Stimulated activated CD4-positive, alpha-beta T cell treated with anti-CD3 and anti-CD28 coated beads, Interleukin-12 subunit alpha, Interleukin-12 subunit beta, amount 100 ng/mL, for 4 hours (primary cell): ENCODE results near the gene NPAS4.
A peak's percentile ranks its signal among the peaks of the same experiment; 100 is the strongest.
"Not testable (repeated sequence)": the region's sequence is repeated elsewhere in the genome, so short reads cannot be mapped to it uniquely, and the experiment has no call there.

ENCODE experiments used
- DNase-seq: peaks from one replicate; pipeline ENCODE4 v3.0.0-alpha.2; 2020

NPAS4 gene

DNA sequence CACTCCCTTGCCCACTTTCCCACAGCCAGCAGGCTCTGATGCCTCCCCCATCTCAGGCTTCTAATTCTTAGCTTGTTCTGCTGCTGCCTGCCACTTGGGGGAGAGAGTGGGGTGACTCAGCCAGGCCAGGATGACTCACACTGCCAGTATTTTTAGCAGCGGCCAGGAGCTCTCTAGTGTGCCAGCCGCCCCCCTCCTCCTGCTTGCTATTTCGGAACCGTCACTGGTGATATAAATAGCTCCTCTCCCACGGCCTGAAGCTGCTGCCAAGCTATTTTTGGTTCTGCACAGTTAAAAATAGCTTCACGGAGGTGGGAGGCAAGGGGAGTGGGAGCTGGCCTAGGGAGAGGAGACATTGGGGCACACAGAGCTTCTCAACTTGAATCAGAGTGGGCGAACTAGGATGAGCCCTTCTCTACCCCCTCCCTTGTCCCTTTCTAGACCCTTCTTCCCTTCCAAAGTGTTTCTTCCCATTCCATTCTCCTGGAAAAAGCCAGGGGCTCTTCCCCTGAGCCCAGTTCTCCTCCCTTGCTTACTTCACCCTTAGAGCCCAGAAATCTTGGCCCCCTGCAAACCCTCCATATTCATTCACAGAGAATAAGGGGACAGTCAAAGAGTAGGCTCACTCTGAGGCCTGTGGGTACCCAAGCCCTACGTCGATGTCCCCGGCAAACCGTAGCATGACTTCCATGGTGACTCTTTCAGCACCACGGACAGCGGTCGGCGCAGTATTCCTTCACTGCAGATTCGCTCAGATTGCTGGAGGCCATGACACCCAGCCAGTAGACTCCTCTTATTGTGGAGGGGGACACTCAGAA lies 2.5 kb upstream of the NPAS4 start:
- DNase-seq = peak; percentile 59

DNA sequence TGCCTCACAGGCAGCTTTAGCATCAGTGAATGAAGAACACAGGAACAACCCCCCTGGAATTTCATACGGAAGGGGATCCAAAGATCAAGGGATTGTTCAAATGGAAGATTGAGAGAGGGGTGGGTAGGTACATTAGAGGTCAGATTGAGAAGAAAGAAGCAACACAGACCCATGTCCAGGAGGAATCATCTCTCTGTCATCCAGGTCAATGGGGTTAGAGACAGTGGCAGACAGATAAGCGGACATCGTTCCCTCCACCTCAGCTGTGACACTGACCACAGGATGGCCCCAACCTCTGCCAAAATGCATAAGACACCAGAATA lies 1.9 kb upstream of the NPAS4 start:
- DNase-seq = no peak

DNA sequence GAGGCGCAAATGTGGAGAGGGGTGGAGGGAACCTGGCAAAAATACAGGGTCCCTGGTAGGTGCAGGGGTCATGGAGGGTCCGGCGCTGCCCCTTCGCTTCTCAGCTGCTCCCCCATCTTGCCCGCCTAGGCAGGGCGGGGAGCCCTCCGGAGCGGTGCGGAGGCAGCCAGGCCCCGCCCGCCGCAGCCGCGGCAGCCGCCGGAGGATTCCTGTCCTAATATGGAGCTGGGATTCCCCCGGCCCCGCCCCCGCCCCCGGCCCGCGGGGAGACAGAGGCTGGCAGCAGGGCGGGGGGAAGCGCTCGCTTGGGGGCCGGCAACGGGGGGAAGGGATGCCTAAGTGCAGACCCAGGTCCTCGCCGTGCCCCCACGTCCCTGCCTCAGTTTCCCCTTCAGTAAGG lies 1.0 kb upstream of the NPAS4 start:
- DNase-seq = no peak

DNA sequence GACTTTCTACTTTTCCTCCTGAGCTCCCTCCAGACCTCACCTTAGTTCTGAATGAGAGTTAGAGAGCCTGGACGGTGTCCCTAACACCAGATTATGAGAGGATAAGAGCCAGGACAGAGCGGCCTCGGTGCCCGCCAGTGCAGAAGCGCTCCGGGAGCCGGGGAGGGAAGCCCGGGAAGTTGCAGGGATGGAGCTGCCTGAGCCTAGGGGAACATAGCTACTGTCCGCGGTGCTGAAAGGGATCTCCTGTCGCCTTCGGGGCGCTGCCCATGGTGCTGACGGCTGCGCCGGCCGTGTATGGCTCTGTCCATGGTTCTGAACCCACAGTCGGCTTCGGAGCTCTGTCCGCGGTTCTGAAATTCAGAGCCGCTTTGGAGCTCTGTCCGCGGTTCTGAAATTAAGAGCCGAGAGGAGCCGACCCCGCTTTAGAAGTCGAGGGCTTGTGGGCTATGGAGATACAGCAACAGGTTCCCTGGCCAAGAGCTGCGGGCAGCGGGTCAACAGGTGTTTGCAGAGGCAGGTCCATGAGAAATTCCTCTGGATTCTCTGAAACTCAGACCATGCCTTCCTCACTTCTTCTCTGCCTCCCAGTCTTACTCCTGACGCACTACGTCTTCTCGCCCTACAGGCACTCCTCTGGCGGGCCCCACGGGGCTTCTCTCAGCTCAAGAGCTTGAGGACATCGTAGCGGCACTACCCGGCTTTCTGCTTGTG lies 814 bp downstream of the NPAS4 start:
- peak; percentile 82 for DNase-seq

DNA sequence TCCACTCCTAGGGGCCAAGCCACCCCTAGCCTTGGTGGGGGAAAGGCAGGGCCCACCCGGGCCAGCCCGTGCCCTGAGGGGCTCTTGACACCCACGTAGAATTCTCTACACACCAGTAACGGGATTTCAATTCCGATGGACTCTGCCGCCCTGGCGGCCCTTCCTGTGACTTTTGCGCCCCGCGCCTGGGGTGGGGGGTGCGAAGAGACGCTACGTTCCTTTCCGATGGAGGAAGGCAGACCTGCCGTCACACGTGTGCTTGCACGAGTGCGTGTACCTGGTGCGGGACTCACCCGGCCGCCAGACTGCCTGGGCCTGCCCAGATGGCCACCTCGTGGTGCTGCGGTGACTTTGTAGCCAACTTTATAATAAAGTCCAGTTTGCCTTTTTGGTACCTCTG lies 5.5 kb downstream of the NPAS4 start:
- DNase-seq = no peak

DNA sequence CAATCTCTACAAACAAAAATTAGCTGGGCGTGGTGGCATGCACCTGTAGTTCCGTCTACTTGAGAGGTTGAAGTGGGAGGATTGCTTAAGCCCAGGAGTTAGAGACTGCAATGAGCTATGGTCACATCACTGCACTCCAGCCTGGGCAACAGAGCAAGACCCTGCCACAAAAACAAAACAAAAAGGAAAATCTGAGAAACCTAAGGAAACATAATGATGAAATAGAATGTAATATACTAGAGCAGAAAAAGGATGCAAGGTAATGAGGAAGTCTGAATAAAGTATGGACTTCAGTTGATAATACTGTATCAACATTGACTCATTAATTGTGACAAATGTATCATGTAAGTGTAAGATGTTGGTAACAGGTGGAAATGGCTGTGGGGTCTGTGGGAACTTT lies 8.1 kb downstream of the NPAS4 start:
- DNase-seq = no peak

DNA sequence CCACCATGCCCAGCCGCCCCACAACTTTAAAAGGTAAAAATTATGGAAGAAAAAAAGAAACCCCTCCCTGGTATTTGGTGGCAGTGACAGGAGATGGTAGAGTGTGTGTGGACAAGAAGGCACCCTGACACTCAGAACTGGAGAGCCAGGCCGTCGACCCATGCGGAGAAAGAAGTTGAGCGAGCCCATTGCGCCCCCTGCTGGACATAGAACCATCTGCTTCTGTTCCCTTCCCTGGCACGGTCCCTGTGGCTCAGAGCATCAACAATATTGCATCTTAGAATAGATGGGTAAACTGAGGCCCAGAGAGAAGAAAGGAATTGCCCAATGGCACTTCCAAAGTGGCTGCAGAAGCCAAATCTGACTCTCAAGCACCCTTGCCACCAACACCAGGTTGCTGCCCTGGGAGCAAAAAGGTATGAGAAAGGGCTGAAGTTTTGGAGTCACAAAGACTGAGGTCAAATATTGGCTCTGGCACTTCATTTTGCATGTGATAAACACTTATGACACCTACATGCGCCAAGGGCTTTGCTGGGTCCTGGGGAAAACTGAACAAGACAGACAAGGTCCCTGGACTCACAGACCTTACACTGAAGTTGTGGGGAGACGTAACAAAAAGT lies 9.3 kb downstream of the NPAS4 start:
- DNase-seq = peak; percentile 76

DNA sequence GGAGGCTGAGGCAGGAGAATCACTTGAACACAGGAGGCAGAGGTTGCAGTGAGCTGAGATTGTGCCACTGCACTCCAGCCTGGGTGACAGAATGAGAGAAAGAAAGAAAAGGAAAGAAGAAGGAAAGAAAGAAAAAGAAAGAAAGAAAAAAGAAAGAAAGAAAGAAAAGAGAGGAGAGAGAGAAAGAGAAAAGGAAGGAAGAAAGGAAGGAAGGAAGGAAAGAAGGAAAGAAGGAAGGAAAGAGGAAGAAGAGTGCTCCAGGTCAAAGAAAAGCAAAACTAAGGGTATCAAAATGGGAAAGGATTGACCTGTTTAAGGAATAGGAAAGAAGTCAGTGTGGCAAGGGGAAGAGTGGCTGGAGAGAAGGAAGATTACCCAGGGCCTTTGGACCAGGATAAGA lies 10.5 kb downstream of the NPAS4 start:
- not testable (repeated sequence) for DNase-seq

DNA sequence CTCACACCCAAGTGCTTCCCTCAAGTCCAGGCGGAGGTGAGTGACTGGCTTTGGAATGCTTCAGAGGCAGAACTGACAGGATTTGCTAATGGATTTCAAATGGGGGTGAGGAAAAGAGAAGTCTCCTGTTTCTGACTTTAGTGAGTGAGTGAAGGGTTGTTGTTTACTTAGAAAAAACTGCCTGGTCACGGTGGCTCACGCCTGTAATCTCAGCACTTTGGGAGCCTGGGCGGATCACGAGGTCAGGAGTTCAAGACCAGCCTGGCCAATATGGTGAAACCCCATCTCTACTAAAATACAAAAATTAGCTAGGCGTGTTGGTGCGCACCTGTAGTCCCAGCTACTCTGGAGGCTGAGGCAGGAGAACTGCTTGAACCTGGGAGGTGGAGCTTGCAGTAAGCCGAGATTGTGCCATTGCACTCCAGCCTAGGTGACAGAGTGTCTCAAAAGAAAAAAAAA lies 11.1 kb downstream of the NPAS4 start:
- DNase-seq = not testable (repeated sequence)

DNA sequence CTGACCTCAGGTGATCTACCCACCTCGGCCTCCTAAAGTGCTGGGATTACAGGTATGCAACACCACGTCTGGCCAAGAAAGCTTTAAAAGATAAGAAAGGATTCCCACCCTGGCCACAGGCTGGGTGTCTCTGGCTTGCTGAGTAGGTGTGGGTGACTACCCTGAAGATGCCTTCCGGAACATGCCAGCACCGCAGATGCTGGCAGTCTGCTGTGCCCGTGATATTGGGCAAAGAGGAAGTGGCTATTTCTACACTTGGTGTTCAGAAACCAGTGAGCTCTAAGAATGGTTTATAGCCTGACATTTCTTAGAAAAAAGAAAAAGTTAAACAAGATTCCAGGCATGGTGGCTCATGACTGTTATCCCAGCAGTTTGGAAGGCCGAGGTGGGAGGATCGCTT lies 11.8 kb downstream of the NPAS4 start:
- no peak for DNase-seq

DNA sequence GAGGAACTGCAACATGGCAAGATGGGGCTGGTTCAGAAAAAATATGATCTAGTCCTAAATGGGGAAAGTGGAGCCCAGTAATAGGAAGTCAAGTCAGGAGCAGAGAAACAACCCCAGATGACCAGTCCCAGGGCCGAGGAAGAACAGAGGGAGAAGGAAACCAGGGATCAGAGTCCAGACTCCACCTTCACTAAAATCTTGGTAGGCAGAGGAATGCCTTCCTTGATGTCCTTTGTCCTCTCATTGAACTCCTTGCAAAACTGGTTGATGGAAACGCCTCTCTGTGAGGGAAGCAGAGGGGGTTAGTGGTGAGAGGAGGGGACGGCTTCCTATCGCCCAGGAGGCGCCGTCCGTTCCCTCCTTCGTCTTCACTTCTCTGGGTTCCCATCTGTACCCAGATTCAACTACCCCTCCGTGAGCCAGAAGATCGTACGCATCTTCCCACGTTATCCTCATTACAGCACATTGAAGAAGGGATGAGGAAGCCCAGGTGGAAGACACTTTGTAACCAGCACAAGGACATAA lies 17.2 kb downstream of the NPAS4 start:
- DNase-seq = no peak

DNA sequence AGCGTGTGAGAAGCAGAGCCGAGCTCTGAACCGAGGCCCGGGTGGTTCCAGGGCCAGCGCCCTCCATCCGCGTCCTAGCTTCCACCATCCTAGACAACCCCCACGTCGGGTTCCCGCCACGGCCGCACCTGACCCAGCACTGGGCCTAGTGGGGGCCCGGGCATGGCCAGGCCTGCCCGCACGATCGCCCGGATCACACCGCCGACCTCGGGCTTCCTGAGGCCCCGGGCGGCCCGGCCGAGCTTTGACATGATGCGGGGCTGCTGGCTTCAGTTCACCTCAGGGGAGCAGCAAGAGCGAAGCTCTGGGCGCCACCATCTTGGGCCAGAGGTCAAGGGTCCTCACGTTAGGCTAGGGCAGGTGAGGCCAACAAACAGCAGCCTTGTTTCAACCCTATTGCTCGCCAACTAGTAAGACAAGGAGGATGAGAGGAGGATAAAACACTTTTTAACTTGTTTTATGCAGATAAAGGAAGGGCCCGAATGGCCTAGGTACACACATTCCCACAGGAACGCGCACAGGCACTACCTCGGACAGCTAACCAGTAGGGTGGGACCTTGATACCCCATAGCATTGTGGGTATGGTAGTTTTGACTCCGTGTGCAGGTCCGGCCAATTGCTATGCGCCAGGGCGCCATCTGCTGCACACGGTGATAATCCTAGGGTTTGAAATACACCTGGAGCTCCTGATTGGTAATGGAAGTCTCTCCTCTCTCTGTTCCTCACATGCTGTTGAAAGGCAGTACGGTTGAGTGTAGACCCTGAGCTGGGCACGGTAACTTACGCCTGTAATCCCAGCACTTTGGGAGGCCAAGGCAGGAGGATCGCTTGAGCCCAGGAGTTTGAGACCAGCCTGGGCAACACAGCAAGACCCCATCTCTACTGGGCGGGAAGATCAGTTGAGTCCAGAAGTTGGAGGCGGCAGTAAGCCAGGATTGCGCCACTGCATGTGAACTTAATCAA lies 17.9 kb downstream of the NPAS4 start, which contains the start of gene MRPL11:
MRPL11 (minus strand) TSS at position 345 of the 963 bp plus-strand sequence; CDS start at position 251, 94 bp downstream.
- peak; percentile 86 for DNase-seq

DNA sequence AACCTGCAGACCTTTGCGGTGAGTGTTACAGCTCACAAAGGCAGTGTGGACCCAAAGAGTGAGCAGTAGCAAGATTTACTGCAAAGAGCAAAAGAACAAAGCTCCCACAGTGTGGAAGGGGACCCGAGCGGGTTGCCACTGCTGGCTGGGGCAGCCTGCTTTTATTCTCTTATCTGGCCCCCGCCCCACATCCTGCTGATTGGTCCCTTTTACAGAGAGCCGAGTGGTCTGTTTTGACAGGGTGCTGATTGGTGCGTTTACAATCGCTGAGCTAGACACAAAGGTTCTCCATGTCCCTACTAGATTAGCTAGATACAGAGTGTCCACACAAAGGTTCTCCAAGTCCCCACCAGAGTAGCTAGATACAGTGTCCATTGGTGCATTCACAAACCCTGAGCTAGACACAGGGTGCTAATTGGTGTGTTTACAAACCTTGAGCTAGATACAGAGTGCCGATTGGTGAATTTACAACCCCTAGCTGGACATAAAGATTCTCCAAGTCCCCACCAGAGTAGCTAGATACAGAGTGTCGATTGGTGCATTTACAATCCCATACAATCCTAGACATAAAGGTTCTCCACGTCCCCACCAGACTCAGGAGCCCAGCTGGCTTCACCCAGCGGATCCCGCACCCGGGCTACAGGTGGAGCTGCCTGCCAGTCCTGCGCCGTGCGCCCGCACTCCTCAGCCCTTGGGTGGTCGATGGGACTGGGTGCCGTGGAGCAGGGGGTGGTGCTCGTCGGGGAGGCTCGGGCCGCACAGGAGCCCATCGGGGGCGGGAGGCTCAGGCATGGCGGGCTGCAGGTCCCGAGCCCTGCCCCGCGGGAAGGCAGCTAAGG lies 19.5 kb downstream of the NPAS4 start:
- not testable (repeated sequence) for DNase-seq

DNA sequence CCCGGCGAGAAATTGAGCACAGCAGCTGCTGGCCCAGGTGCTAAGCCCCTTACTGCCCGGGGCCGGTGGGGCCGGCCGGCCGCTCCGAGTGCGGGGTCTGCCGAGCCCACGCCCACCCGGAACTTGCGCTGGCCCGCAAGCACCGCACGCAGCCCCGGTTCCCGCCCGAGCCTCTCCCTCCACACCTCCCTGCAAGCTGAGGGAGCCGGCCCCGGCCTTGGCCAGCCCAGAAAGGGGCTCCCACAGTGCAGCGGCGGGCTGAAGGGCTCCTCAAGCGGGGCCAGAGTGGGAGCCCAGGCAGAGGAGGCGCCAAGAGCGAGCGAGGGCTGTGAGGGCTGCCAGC lies 20.1 kb downstream of the NPAS4 start:
- not testable (repeated sequence) for DNase-seq

DNA sequence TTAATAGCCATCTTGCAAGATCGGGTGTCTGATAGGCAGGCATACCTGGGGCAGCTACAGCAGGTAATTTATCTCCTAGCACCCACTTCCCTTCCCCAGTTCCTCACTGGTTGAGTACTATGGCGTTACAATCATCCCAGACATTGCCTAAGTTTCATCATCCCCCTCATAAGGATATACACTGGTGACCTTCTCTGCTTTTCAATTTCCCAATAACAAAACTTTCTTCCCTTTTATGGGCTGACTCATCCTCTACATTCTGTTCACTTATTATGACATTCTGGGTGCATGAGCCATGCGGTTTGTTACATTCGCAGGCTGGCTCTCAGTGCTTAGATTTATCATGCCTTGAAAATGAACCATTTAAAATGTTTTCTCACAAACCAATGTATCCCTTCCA lies 22.8 kb downstream of the NPAS4 start:
- DNase-seq = no peak

DNA sequence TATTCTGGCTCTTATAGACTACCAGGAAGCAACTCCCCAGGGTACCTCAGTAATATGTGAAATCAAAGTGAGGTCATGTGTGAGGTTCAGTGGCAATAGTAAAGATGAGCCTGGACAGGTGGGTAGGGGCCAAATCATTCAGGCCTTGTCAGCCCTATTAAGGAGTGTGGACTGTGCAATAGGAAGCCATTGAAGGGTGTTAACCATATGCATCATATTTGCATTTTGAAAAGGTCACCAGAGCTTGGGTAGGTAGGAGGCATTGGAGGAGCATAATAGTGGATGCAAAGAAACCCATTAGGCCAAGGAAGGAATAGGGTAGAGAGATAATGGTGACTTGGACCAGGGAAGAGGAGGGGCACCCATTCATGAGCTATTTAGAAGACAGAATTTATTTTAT lies 26.2 kb downstream of the NPAS4 start:
- no peak for DNase-seq

DNA sequence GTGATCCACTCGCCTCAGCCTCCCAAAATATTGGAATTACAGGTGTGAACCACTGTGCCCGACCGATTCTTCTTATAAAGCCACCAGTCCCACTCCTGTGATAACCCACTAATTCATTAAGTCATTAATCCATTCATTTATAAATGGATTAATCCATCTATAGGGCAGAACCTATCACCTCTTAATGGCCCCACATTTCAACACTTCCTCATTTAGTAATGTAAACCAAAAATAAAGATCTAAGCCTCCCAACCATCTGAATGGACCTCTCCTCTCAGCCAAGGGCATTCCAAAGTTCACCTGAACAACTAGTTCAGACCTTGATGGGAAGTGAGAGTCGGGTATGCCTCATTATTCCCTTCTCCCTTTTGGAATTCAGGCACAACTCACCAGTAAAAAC lies 27.7 kb downstream of the NPAS4 start:
- no peak for DNase-seq

DNA sequence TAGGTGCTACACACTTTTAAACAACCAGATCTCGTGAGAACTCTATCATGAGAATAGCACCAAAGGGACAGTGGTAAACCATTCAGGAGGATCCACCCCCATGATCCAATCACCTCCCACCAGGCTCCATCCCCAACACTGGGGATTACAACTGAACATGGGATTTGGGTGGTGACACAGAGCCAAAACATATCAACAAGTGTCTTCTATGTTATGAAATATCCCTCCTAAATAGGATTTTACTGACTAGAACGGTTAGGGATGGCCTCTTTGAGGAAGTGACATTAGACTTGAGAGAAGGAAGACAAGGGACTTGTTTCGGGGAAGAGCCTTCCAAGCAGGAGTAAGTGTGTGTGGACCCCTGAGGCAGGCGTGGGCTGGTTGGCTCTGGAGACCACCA lies 29.7 kb downstream of the NPAS4 start:
- no peak for DNase-seq

DNA sequence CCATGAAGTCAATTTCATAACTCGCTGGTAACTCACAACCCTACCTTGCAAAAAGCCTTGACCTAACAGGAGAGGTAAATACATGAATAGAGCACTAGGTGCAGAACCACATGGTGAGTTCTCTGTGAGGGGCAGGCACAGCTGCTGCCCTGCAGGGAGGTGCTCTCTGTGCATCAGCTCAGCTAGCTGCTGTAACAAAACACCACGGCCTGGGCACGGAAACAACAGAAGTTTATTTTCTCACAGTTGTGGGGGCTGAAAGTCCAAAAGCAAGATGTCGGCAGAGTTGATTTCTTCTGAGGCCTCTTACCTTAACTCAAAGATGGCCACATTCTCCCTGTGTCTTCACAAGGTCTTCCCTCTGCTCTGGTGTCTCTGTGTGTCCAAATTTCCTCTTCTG lies 30.8 kb downstream of the NPAS4 start:
- DNase-seq = no peak

DNA sequence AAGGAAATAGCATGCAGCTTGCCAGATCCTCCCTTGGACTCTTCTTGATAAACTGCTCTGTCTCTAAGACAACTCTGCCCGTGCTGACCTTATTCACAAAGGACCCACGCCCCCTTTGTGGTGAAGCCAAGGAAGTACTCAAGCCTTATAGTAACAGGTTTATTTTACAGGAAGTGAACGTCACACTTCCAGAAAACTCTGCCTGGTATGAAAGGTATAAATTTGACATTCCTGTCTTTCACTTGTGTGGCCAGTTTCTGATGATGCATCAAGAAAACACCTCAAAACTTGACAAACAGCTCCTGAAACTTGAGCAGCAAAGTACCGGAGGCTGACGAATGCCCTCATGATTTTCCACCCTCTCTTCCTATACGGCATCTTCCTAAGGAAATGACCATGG lies 33.4 kb downstream of the NPAS4 start:
- no peak for DNase-seq

DNA sequence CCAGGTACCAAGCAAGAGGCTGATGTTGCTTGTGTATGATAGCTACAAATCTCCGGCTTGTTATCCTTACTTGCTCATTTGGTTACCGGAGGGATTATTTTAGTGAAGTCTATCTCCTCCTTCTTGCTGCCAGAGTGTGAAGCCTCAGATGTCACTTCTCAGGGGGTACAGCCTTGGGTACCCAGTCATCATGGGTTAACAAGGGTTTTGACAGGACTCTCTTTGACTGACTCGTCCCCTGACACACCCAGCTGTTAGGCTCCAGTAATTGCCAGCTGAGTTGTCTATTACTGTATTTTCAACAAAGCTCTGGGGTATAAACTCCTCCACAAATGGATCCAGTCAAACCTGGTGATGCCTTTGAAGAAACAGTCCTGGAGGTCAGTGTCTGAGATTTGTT lies 34.0 kb downstream of the NPAS4 start:
- no peak for DNase-seq

DNA sequence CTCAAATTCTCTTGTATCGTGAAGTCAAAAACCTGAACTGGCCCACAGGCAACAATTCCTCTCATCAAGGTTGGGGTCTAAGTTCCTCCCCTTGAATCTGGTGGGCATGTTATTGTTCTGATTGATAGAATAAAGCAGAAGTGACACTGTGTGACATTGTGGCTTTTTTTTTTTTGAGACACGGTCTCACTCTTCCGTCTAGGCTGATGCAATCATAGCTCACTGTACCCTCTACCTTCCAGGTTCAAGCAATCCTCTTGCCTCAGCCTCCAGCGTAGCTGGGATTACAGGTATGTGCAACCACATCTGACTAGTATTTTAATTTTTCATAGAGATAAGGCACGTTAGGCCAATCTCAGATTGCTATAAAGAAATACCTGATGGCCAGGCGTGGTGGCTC lies 37.0 kb downstream of the NPAS4 start:
- no peak for DNase-seq
